GM21360 (cell line): Measurements from ENCODE around the gene RIPOR3.
A peak's percentile ranks its signal among the peaks of the same experiment; 100 is the strongest.

ENCODE experiments used
- ATAC-seq: cut with Tn5 transposase; IDR thresholded peaks from one replicate; pipeline ENCODE4 v1.9.1; 2021; ENCODE audit warnings: mild to moderate bottlenecking, moderate library complexity; ENCODE audit not compliant: unreplicated experiment

Gene RIPOR3

GRCh38 chr20:50690650-50691572 is at the start of gene RIPOR3:
Gene RIPOR3 (minus strand): TSS chr20:50691542. CDS start chr20:50691128, 414 bp downstream.
- ATAC-seq = no peak

GRCh38 chr20:50737352-50737751 is 46.0 kb upstream of the RIPOR3 start:
- no peak for ATAC-seq

GRCh38 chr20:50735813-50736212 is 44.5 kb upstream of the RIPOR3 start:
- ATAC-seq = no peak

- no peak for ATAC-seq
These were observed 43.7 kb upstream of the RIPOR3 start for GRCh38 chr20:50734730-50735679.

- no peak for ATAC-seq
These were observed 42.5 kb upstream of the RIPOR3 start for GRCh38 chr20:50733644-50734349.

GRCh38 chr20:50731930-50732690 is 40.8 kb upstream of the RIPOR3 start:
- peak; percentile 1 for ATAC-seq

- peak; percentile 74 for ATAC-seq
These were observed 40.0 kb upstream of the RIPOR3 start, which contains the start of gene PARD6B for GRCh38 chr20:50731055-50731929. Gene PARD6B (plus strand): TSS chr20:50731580. CDS start chr20:50731787, 207 bp downstream.

- ATAC-seq = no peak
These were observed 39.4 kb upstream of the RIPOR3 start for GRCh38 chr20:50730765-50731054.

GRCh38 chr20:50729901-50730764 is 38.8 kb upstream of the RIPOR3 start:
- no peak for ATAC-seq

GRCh38 chr20:50728981-50729874 is 37.9 kb upstream of the RIPOR3 start:
- no peak for ATAC-seq

GRCh38 chr20:50728486-50728980 is 37.2 kb upstream of the RIPOR3 start:
- no peak for ATAC-seq

GRCh38 chr20:50727792-50728485 is 36.6 kb upstream of the RIPOR3 start:
- ATAC-seq = no peak

- no peak for ATAC-seq
These were observed 35.8 kb upstream of the RIPOR3 start for GRCh38 chr20:50726955-50727791.

- no peak for ATAC-seq
These were observed 34.3 kb upstream of the RIPOR3 start for GRCh38 chr20:50725724-50726005.

- no peak for ATAC-seq
These were observed 33.7 kb upstream of the RIPOR3 start for GRCh38 chr20:50724851-50725723.
